ENCODE measurements around the gene AGBL4.

Gene AGBL4

DNA sequence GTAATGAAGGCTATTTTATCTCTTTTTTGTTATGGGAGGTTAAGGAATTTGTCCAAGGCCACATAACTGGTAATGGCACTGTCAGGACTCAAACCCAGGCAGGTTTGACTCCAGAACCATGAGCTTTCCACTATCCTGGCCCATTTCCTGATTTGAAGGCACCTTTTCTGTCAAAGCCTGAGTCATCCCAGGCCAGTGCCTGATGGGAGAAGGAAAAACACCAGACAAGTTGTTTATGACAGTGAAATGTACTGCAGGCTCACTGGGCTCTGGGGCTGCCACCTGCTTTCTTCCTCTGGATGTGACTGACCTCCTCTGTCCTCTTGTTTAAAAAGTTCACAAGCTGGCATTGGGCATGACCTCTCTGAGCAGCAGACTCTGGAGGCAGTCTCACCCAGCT is 1479.9 kb downstream of the AGBL4 start:
- no peak for DNase-seq (ENCODE audit: extremely low read depth, low read depth)
- TF ChIP-seq, protein P1, sequence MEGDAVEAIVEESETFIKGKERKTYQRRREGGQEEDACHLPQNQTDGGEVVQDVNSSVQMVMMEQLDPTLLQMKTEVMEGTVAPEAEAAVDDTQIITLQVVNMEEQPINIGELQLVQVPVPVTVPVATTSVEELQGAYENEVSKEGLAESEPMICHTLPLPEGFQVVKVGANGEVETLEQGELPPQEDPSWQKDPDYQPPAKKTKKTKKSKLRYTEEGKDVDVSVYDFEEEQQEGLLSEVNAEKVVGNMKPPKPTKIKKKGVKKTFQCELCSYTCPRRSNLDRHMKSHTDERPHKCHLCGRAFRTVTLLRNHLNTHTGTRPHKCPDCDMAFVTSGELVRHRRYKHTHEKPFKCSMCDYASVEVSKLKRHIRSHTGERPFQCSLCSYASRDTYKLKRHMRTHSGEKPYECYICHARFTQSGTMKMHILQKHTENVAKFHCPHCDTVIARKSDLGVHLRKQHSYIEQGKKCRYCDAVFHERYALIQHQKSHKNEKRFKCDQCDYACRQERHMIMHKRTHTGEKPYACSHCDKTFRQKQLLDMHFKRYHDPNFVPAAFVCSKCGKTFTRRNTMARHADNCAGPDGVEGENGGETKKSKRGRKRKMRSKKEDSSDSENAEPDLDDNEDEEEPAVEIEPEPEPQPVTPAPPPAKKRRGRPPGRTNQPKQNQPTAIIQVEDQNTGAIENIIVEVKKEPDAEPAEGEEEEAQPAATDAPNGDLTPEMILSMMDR (IDR thresholded peaks at IDR 0.05; ENCODE audit: low read depth, low read length): no peak

DNA sequence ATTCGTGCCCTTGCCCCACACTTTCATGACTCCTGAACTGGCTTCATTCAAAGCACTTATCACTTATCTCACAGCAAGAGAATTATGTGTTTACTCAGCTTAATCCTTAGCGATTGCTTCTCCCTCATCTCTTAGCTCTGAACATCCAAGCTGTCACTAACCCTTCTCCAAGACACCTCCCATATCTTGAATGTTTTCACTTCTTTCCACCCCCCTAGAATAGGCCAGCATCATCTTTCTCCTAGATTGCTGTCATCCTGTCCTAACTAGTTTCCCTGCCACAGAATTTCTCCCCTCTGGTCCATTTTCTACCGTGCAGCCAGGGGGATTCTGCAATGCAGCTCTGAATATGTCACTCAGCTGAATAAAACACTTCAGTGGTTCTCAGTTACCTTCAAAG is 1483.2 kb downstream of the AGBL4 start:
- DNase-seq (ENCODE audit: extremely low read depth, low read depth): no peak
- TF ChIP-seq, protein P1 (IDR thresholded peaks at IDR 0.05; ENCODE audit: low read depth, low read length): no peak

DNA sequence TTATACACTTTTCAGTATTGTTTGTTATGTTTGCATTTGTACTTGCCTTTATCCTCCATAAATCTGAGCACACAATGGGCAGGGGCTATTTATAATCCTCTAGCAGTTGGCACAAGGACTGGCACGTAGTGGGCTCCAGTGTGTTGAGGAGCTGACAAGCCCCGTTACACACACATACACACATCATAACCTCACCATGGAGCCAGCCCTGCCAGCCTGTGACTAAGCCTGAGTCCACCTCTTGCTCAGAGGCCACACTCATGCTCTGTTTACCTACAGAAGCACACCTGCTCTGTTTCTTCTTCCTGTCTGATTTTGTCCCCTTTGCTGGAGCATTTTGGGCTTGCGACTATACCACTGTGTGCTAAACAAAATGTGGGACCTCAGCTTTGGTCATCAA is 1487.3 kb downstream of the AGBL4 start:
- TF ChIP-seq, protein P1 (IDR thresholded peaks at IDR 0.05; ENCODE audit: low read depth, low read length): no peak
- no peak for DNase-seq (ENCODE audit: extremely low read depth, low read depth)

DNA sequence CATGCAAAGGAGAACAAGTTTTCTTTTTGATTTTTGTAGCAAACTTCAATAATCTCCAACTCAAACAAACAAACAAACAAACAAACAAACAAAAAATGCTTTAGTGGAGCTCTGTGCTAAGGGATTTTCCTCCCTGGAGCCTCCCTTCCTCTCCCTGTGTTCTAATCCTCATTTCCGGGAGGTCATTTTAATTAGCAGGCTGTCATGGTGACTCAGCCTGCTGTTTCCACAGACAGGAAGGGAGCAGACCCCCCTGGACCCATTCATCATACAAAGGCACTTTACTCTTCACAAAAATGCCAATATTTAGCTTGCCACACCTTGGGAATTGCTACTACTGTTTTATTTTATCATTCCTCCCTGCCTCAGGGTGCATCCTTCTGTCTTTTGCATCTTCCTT is 1490.8 kb downstream of the AGBL4 start:
- no peak for DNase-seq (ENCODE audit: extremely low read depth, low read depth)
- TF ChIP-seq, protein P1 (IDR thresholded peaks at IDR 0.05; ENCODE audit: low read depth, low read length): no peak

DNA sequence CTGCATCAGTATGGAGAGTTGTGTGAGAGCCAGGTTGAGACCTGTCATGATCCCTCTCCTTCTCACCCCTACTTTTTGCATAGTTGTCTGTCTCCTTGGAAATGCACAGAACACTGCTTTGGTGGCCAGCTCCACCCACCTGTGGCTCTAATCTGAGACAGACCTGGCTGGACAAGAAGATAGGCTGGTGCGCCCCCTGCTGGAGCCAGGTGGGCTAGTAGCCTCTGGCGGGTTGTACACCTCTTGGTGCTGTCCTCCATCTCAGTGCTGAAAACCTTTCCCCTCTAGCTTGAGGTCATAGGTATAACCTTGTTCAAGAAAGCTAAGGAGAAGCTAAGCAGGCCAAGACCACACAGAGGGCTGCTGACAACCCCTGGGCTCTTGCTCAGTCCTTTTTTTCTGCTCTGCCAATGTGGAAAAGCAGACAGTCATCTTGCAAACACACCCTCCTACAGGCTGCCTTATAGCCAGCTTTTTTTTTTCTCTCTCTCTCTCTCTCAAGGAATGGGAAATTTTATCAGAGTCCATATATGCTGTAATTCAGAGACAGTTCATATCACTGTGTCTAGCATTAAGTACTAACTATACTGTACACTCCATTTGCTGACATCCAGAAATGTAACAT is 1492.9 kb downstream of the AGBL4 start:
- TF ChIP-seq, protein P1 (IDR thresholded peaks at IDR 0.05; ENCODE audit: low read depth, low read length): peak; percentile 47
- DNase-seq (ENCODE audit: extremely low read depth, low read depth): no peak

DNA sequence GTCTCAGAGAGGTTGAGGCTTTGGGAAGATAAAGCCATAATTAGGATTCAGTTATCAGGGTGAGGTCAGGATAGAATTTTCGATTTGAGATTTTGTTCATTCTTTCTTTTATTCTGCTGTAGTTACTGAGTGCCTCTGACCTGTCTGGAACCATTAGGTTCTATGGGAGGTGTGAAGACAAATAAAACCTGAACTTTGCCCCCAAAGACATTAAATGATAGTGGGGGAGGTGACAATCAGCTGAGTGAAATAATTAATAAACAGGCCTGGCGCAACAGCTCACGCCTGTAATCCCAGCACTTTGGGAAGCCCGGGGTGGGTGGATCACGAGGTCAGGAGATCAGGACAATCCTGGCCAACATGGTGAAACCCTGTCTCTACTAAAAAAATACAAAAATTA is 1496.7 kb downstream of the AGBL4 start:
- DNase-seq (ENCODE audit: extremely low read depth, low read depth): no peak
- TF ChIP-seq, protein P1 (IDR thresholded peaks at IDR 0.05; ENCODE audit: low read depth, low read length): no peak

DNA sequence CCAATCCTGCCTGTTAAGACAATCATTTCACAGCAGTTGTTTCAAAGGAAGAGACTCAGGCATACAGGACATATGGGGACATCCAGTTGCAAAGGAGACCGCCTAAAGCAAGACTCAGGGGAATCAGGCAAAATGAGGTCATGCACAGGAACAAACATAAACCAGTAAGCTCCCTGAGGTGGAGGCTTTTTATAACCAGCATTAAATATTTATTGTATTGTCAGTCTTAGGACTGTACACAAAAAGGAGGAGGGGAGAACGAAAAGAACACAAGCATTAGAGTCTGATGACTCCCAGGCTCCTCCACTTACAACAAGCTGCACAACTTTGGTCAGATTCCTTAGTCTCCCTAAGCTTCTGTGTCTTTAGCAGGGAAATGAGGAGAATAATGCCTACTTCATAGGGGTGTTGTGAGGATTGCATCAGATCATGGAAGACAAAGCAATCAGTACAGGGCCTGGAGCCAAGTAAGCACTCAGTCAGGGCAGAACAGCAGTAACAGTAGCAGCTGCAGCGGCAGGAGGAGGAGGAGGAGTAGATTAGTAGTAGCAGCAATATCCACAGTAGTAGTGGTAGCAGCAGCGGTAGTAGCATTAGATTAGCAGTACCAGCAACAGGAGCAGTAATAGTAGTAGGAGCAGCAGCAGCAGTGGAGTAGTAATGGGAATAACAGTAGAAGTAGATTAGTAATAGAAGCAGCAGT is 1497.6 kb downstream of the AGBL4 start:
- TF ChIP-seq, protein P1 (IDR thresholded peaks at IDR 0.05; ENCODE audit: low read depth, low read length): no peak
- no peak for DNase-seq (ENCODE audit: extremely low read depth, low read depth)

Measured in AG09319 (cell line).